Liver (tissue), 9 donors: ENCODE data around the gene FADS2. TPM values are rescaled to one million over a fixed set of nuclear protein-coding genes. Genes with fewer than 3 reads are reported as not detected.

ENCODE experiments used
- DNase-seq: peaks from one replicate; pipeline ENCODE4 v3.0.0-alpha.2; 2017; ENCODE audit warnings: low spot score
- H3K27ac ChIP-seq, 2 donors: one replicate each; pipeline ENCODE4 v1.7.0; 2013; ENCODE audit warnings: inconsistent platforms in 2 of 2, low read length in 2 of 2, control low read depth in 1 of 2, low read depth in 1 of 2, mild to moderate bottlenecking in 1 of 2
- H3K27me3 ChIP-seq, 4 donors: one replicate each; pipeline versions ENCODE4 v1.6.1 to v1.7.0; 2013; ENCODE audit warnings: low read length in 3 of 4, inconsistent platforms in 1 of 4, mild to moderate bottlenecking in 1 of 4, moderate library complexity in 1 of 4; ENCODE audit not compliant: control insufficient read depth in 4 of 4, insufficient read depth in 4 of 4
- H3K36me3 ChIP-seq, 4 donors: one replicate each; pipeline versions ENCODE4 v1.6.1 to v1.7.0; 2013; ENCODE audit warnings: low read length in 3 of 4, mild to moderate bottlenecking in 3 of 4, low read depth in 1 of 4, moderate library complexity in 1 of 4; ENCODE audit not compliant: control insufficient read depth in 4 of 4, insufficient read depth in 3 of 4
- H3K4me1 ChIP-seq, 4 donors: one replicate each; pipeline versions ENCODE4 v1.6.1 to v1.7.0; 2013; ENCODE audit warnings: low read length in 3 of 4, mild to moderate bottlenecking in 3 of 4, moderate library complexity in 1 of 4; ENCODE audit not compliant: control insufficient read depth in 4 of 4, insufficient read depth in 4 of 4
- H3K4me3 ChIP-seq, 3 donors: one replicate each; pipeline versions ENCODE4 v1.6.1 to v1.7.0; 2013; ENCODE audit warnings: low read length in 3 of 3, control low read depth in 1 of 3, low read depth in 1 of 3, mild to moderate bottlenecking in 1 of 3
- H3K9ac ChIP-seq, 2 donors: one replicate each; pipeline ENCODE4 v1.7.0; 2013; ENCODE audit warnings: low read length in 2 of 2, mild to moderate bottlenecking in 2 of 2, moderate library complexity in 2 of 2, control low read depth in 1 of 2, low read depth in 1 of 2
- H3K9me3 ChIP-seq, 4 donors: one replicate each; pipeline versions ENCODE4 v1.6.1 to v1.7.0; 2013; ENCODE audit warnings: low read length in 3 of 4; ENCODE audit not compliant: control insufficient read depth in 4 of 4
- ATF3 ChIP-seq: IDR thresholded peaks from 2 replicates; pipeline ENCODE4 v1.6.1; 2016; ENCODE audit warnings: antibody characterized with exemption
- CTCF ChIP-seq: fragments of 150-350 bp; IDR thresholded peaks from 2 replicates; pipeline ENCODE4 v1.5.1; 2017; ENCODE audit warnings: improper control_type of control experiment, low read depth, low read length; ENCODE audit not compliant: missing input control
- EGR1 ChIP-seq, 2 donors: IDR thresholded peaks; 2 replicates each; pipeline ENCODE4 v1.6.1; 2016 to 2018; ENCODE audit warnings: antibody characterized with exemption in 2 of 2, low read depth in 2 of 2
- FOXA1 ChIP-seq: IDR thresholded peaks from 2 replicates; pipeline ENCODE4 v1.6.1; 2016; ENCODE audit warnings: antibody characterized with exemption
- HNF4A ChIP-seq, 2 donors: conservative IDR thresholded peaks; 2 replicates each; pipeline ENCODE4 v1.6.1; 2016; ENCODE audit warnings: antibody characterized with exemption in 2 of 2, mild to moderate bottlenecking in 2 of 2
- JUND ChIP-seq, 2 donors: IDR thresholded peaks; 2 replicates each; pipeline ENCODE4 v1.6.1; 2016; ENCODE audit warnings: antibody characterized with exemption in 2 of 2
- RAD21 ChIP-seq, 2 donors: IDR thresholded peaks; 2 replicates each; pipeline ENCODE4 v1.6.1; 2016; ENCODE audit warnings: antibody characterized with exemption in 2 of 2, mild to moderate bottlenecking in 2 of 2
- RXRA ChIP-seq, 2 donors: IDR thresholded peaks; 2 replicates each; pipeline ENCODE4 v1.6.1; 2017 to 2018; ENCODE audit warnings: antibody characterized with exemption in 2 of 2, mild to moderate bottlenecking in 1 of 2
- TAF1 ChIP-seq: conservative IDR thresholded peaks from 2 replicates; pipeline ENCODE4 v1.6.1; 2016; ENCODE audit warnings: antibody characterized with exemption, mild to moderate bottlenecking
- YY1 ChIP-seq: IDR thresholded peaks from 2 replicates; pipeline ENCODE4 v1.6.1; 2016; ENCODE audit warnings: antibody characterized with exemption, mild to moderate bottlenecking
- WGBS: extraction: QIAGEN DNeasy Blood & Tissue Kit; methylation state at CpG from one replicate; pipeline ENCODE4 v1.1.7; 2013; 5-methylcytosine and 5-hydroxymethylcytosine counted together
- polyA plus RNA-seq, 2 donors: library from polyadenylated mRNA; stranded (reverse) in 1 of 2; unstranded in 1 of 2; fragments of 200-250 nt in 1 of 2; fragments of >200 nt in 1 of 2; fragmentation: Nextera tagmentation in 1 of 2; extraction: Ambion mirVana in 1 of 2; gene quantifications; one replicate each; pipeline versions ENCODE4 v1.2.1 to v1.2.3, GENCODE V29; 2013 to 2015
- total RNA-seq, 2 donors: library from RNA; depleted of rRNA; stranded (reverse); fragments of >200 nt; gene quantifications; one replicate each; pipeline ENCODE4 v1.2.3, GENCODE V29; 2014
- TF ChIP-seq, protein P1 (sequence below): IDR thresholded peaks from 2 replicates; pipeline ENCODE4 v1.6.1; 2016; ENCODE audit warnings: antibody characterized with exemption
- TF ChIP-seq, protein P2 (sequence below): IDR thresholded peaks from 2 replicates; pipeline ENCODE4 v1.6.1; 2016; ENCODE audit warnings: antibody characterized with exemption
- donor health status: healthy.
- donor health status: healthy.
- donor health status: healthy.
- donor health status: healthy.
- donor health status: healthy.

Gene FADS2
- total and polyA plus RNA-seq, 4 donors = 2.8 to 281 (median 84.9) TPM

DNA sequence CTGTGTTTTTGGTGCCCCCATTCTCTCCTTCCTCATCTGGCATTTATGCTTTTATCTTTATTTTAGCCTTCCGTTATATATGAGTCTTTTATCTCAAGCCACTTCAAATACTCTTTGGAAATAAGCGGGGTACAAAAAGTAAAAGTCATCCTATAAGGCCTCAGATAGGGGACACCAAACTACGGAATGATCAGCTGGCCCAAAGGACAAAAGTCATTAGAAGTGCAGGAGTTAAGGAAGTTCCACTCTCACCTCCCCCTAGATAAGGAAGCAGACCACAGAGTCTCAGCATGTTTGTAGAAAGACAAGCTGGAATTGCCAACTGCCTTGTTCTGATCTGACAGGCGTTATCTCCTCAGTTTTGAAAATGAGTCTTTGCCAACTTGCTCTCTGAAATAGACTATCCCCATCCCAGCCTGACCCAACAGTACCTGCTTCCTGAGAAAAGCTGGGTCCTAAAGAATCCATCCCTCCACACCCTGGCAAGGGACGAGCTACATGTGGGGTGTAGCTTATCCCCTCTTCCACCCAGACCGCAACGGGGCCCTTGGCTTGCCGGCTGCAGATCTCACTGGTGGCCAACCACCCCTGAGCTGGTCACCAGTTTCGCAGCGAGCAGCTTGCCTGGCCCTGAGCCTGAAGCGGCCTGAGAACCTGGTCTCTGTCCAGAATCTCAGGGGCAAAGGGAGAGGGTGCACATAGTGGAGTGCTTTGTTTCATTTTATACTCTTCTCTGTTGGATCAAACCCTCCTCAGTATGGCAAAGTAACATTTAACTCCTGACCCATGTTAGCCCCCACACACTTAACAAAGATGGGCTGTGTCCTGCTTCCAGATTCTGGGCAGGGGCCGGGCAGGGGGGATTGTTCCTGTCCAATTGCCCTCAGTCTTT, 13.8 kb downstream of the FADS2 start:
- no peak for TF ChIP-seq CTCF
- TF ChIP-seq, protein P1, sequence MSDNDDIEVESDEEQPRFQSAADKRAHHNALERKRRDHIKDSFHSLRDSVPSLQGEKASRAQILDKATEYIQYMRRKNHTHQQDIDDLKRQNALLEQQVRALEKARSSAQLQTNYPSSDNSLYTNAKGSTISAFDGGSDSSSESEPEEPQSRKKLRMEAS = no peak
- TF ChIP-seq YY1 = no peak
- no peak for TF ChIP-seq EGR1 (IDR thresholded peaks at IDR 0.05; ENCODE audit: low read depth in 2 of 2)
- TF ChIP-seq, protein P2, sequence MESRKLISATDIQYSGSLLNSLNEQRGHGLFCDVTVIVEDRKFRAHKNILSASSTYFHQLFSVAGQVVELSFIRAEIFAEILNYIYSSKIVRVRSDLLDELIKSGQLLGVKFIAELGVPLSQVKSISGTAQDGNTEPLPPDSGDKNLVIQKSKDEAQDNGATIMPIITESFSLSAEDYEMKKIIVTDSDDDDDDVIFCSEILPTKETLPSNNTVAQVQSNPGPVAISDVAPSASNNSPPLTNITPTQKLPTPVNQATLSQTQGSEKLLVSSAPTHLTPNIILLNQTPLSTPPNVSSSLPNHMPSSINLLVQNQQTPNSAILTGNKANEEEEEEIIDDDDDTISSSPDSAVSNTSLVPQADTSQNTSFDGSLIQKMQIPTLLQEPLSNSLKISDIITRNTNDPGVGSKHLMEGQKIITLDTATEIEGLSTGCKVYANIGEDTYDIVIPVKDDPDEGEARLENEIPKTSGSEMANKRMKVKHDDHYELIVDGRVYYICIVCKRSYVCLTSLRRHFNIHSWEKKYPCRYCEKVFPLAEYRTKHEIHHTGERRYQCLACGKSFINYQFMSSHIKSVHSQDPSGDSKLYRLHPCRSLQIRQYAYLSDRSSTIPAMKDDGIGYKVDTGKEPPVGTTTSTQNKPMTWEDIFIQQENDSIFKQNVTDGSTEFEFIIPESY = no peak
- no peak for TF ChIP-seq ATF3
- WGBS = 68% methylated on average over 12 of the region's 12 CpGs
- no peak for DNase-seq
- no peak overlapping the region for H3K4me3 ChIP-seq
- H3K9me3 ChIP-seq = no peaks in the 10 kb centered on the region
- peaks cover 4 to 26% (median 13%) of the 10 kb centered on the region in 4 donors for H3K36me3 ChIP-seq
- H3K27me3 ChIP-seq = no peaks in the 10 kb centered on the region
- no peak overlapping the region for H3K9ac ChIP-seq
- H3K27ac ChIP-seq = no peak overlapping the region
- H3K4me1 ChIP-seq = peaks cover 0 to 14% (median 1%) of the 10 kb centered on the region in 4 donors

DNA sequence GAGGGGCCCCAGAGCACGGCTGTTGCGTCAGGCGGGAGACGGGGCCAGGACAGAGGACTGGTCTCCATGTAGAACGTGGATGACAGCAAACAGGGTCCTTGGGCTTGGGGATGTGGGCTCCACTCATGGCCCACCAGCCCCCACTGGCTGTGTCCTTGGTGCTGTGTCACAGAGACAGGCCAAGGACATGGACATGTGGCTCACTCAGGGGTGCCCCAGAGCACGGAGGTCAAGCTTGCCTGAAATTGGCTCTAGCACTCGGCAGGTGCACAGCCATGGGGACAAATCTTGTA, 14.4 kb downstream of the FADS2 start:
- Histone ChIP-seq H3K4me3 (no peak overlapping the region), H3K36me3 (peaks cover 3 to 27% (median 14%) of the 10 kb centered on the region in 4 donors), H3K9me3 (no peaks in the 10 kb centered on the region), H3K27ac (no peak overlapping the region), H3K27me3 (no peaks in the 10 kb centered on the region), H3K9ac (no peak overlapping the region), H3K4me1 (peaks cover 0 to 14% (median 1%) of the 10 kb centered on the region in 4 donors)
- DNase-seq = no peak
- TF ChIP-seq FOXA1 (no peak), HNF4A (conservative IDR thresholded peaks at IDR 0.05) (no peak), JUND (IDR thresholded peaks at IDR 0.05) (no peak), RXRA (IDR thresholded peaks at IDR 0.05) (no peak), EGR1 (IDR thresholded peaks at IDR 0.05; ENCODE audit: low read depth in 2 of 2) (no peak), RAD21 (IDR thresholded peaks at IDR 0.05) (no peak), CTCF (no peak), TAF1 (no peak)
- TF ChIP-seq, protein P2 = no peak
- 94% methylated on average over 7 of the region's 7 CpGs for WGBS
